Mucosa of descending colon (tissue), 3 donors: ENCODE data around the gene SOX5. TPM values are rescaled to one million over a fixed set of nuclear protein-coding genes. Genes with fewer than 3 reads are reported as not detected.

ENCODE experiments used
- ATAC-seq: fragments of 200-7000 bp; cut with Tn5 transposase; one replicate; pipeline ENCODE4 v1.9.1; 2020; ENCODE audit warnings: mild to moderate bottlenecking, moderate library complexity
- DNase-seq, 3 donors: peaks; one replicate each; pipeline ENCODE4 v3.0.0-alpha.2; 2020
- H3K36me3 ChIP-seq: fragments of 200-600 bp; one replicate; pipeline ENCODE4 v1.8.0; 2021; ENCODE audit warnings: low read depth, mild to moderate bottlenecking
- H3K4me1 ChIP-seq: fragments of 200-600 bp; one replicate; pipeline ENCODE4 v1.8.0; 2021; ENCODE audit warnings: low read depth, mild to moderate bottlenecking
- H3K4me3 ChIP-seq: fragments of 200-600 bp; one replicate; pipeline ENCODE4 v1.8.0; 2021; ENCODE audit warnings: mild to moderate bottlenecking
- H3K9me3 ChIP-seq: fragments of 200-600 bp; one replicate; pipeline ENCODE4 v1.8.0; 2021; ENCODE audit warnings: mild to moderate bottlenecking
- intact Hi-C, 2 donors: fragments of 100-400 bp; cut with DNase I in 1 of 2; cut with micrococcal nuclease in 1 of 2; formaldehyde crosslinking; loops; one replicate each; pipeline versions ENCODE4 v1.11.0 to v1.11.1; 2022; cut with DNase I, micrococcal nuclease
- long read RNA-seq, 2 donors: library from polyadenylated mRNA; unstranded; transcript quantifications; one replicate each; pipeline ENCODE4 v2.0.0, GENCODE V29; 2019 to 2021
- total RNA-seq, 3 donors: library from RNA; stranded (reverse); fragmentation: NEBNext Ultra II Directional in 2 of 3; extraction: Animal tissue kit (Norgen Biotek cat#: 25700) in 2 of 3; gene quantifications; one replicate each; pipeline versions ENCODE4 v1.2.1 to v1.2.4, GENCODE V29; 2021 to 2023
- TF ChIP-seq, protein P1 (sequence below): fragments of 200-600 bp; IDR thresholded peaks from one replicate; pipeline ENCODE4 v1.8.0; 2022; ENCODE audit warnings: antibody characterized with exemption, mild to moderate bottlenecking
- donor health status: DM: no; HTN: no; CAD: no; lungs with moderate emphysema.
- donor health status: DM: no; HTN: no; CAD: no.
- donor health status: DM: no; HTN: yes; CAD: no.

The SOX5 gene
- 10 to 100 TPM in 1 of 3 donors, 1 to 10 TPM in 2; 2.8 to 13.0 (median 3.3) TPM for total RNA-seq
- long read RNA-seq, donor 1, partial matches to known transcripts, result 0 of 1 reads
- long read RNA-seq, donor 1, other reads (novel, unspliced or antisense), result 1 of 1 reads
- long read RNA-seq, donor 2, result 0 reads

- TF ChIP-seq, protein P1, sequence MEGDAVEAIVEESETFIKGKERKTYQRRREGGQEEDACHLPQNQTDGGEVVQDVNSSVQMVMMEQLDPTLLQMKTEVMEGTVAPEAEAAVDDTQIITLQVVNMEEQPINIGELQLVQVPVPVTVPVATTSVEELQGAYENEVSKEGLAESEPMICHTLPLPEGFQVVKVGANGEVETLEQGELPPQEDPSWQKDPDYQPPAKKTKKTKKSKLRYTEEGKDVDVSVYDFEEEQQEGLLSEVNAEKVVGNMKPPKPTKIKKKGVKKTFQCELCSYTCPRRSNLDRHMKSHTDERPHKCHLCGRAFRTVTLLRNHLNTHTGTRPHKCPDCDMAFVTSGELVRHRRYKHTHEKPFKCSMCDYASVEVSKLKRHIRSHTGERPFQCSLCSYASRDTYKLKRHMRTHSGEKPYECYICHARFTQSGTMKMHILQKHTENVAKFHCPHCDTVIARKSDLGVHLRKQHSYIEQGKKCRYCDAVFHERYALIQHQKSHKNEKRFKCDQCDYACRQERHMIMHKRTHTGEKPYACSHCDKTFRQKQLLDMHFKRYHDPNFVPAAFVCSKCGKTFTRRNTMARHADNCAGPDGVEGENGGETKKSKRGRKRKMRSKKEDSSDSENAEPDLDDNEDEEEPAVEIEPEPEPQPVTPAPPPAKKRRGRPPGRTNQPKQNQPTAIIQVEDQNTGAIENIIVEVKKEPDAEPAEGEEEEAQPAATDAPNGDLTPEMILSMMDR, result no peak
Observed at GRCh38 chr12:23949348-23950209, at the start of gene SOX5. Gene SOX5, minus strand, starts transcription at chr12:23949670. Its CDS starts 69 bp downstream, at chr12:23949601.

GRCh38 chr12:23987046-23987445, 37.6 kb upstream of the SOX5 start:
- intact Hi-C loops, result no loop called here
- Histone ChIP-seq H3K36me3 (no peaks in the 10 kb centered on the region), H3K9me3 (no peaks in the 10 kb centered on the region), H3K4me3 (no peak overlapping the region), H3K4me1 (no peaks in the 10 kb centered on the region)
- ATAC-seq (no peak), DNase-seq (no peak)
- TF ChIP-seq, protein P1, result no peak

More at GRCh38 chr12:23949348-23950209, at the start of gene SOX5:
- DNase-seq (peak in 2 of 3 donors; percentile 15 to 21), ATAC-seq (peak; percentile 45)
- H3K4me3 ChIP-seq, result no peak within 1 kb of the TSS
- H3K4me1 ChIP-seq, result peaks cover 13% of the 10 kb centered on the region
- H3K9me3 ChIP-seq, result no peaks in the 10 kb centered on the region
- H3K36me3 ChIP-seq, result no peaks in the 10 kb centered on the region
- intact Hi-C loops, result no loop called here

- no peaks in the 10 kb centered on the region for H3K9me3 ChIP-seq
Observed at GRCh38 chr12:23980826-23981225, 31.4 kb upstream of the SOX5 start.

DNA sequence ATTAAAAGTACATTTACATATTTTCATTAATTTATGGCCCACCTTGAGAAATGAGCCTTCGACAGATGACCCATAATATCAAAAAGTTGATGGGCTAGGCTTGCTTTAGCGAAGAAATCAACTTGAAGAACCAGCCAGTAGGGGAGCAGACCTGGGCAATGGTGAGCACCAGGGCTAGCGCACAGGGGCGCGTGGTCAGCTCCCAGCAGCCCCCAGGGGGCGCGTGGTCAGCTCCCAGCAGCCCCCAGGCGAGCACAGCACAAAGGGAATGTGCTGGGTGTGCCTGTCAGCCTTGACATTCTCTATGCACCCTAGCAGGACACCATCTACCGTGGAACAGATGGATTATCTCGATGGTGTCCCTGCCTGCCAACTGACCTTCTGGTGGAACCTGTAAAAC, 15.3 kb upstream of the SOX5 start:
- TF ChIP-seq, protein P1, result no peak
- DNase-seq, result no peak
- ATAC-seq, result no peak
- intact Hi-C loops, result no loop called here
- Histone ChIP-seq H3K36me3 (no peaks in the 10 kb centered on the region), H3K4me1 (no peaks in the 10 kb centered on the region), H3K4me3 (no peak overlapping the region), H3K9me3 (no peaks in the 10 kb centered on the region)

More at GRCh38 chr12:23980826-23981225, 31.4 kb upstream of the SOX5 start:
- TF ChIP-seq, protein P1, result no peak
- ATAC-seq, result no peak
- intact Hi-C loops, result no loop called here
- H3K36me3 ChIP-seq, result no peaks in the 10 kb centered on the region
- H3K4me3 ChIP-seq, result no peak overlapping the region
- H3K4me1 ChIP-seq, result no peaks in the 10 kb centered on the region
- DNase-seq, result no peak

- Histone ChIP-seq H3K9me3 (no peaks in the 10 kb centered on the region), H3K36me3 (no peaks in the 10 kb centered on the region), H3K4me3 (no peak overlapping the region), H3K4me1 (no peaks in the 10 kb centered on the region)
- intact Hi-C loops, result no loop called here
- TF ChIP-seq, protein P1, result no peak
- ATAC-seq (no peak), DNase-seq (no peak)
Observed at GRCh38 chr12:23959826-23960225, 10.4 kb upstream of the SOX5 start.
